DMS153 treated with DMSO at 0.1 percent for 48 hours (cell line): ENCODE results near the gene GATA5.

Experiments used
- DNase-seq: peaks from one replicate; lab custom pipeline; 2025; ENCODE audit not compliant: unreplicated experiment; lab: John Stamatoyannopoulos, UW

The GATA5 gene

GRCh38 chr20:62488470-62488869 is 12.7 kb upstream of the GATA5 start:
- DNase-seq = no peak

GRCh38 chr20:62487561-62488354 is 12.0 kb upstream of the GATA5 start:
- DNase-seq = no peak

- DNase-seq = no peak
Measured at GRCh38 chr20:62487118-62487517, 11.3 kb upstream of the GATA5 start.

GRCh38 chr20:62486484-62486883 is 10.7 kb upstream of the GATA5 start:
- DNase-seq = no peak

- no peak for DNase-seq
Measured at GRCh38 chr20:62485701-62486089, 9.9 kb upstream of the GATA5 start.

GRCh38 chr20:62485062-62485700 is 9.4 kb upstream of the GATA5 start:
- no peak for DNase-seq

- DNase-seq = no peak
Measured at GRCh38 chr20:62484478-62484877, 8.7 kb upstream of the GATA5 start.

GRCh38 chr20:62483613-62484458 is 8.0 kb upstream of the GATA5 start:
- no peak for DNase-seq

- DNase-seq = no peak
Measured at GRCh38 chr20:62482974-62483373, 7.2 kb upstream of the GATA5 start.

- DNase-seq = no peak
Measured at GRCh38 chr20:62482146-62482809, 6.5 kb upstream of the GATA5 start.

- no peak for DNase-seq
Measured at GRCh38 chr20:62481425-62482145, 5.8 kb upstream of the GATA5 start.

- no peak for DNase-seq
Measured at GRCh38 chr20:62480318-62480717, 4.5 kb upstream of the GATA5 start.

- DNase-seq = no peak
Measured at GRCh38 chr20:62479656-62480055, 3.9 kb upstream of the GATA5 start.

GRCh38 chr20:62479156-62479555 is 3.4 kb upstream of the GATA5 start:
- DNase-seq = no peak

- no peak for DNase-seq
Measured at GRCh38 chr20:62477669-62478455, 2.1 kb upstream of the GATA5 start.

GRCh38 chr20:62476056-62476838 is 452 bp upstream of the GATA5 start:
- no peak for DNase-seq

- no peak for DNase-seq
Measured at GRCh38 chr20:62475027-62475771, 596 bp downstream of the GATA5 start.

- no peak for DNase-seq
Measured at GRCh38 chr20:62474604-62475026, 1.2 kb downstream of the GATA5 start.
